Naive thymus-derived CD4-positive, alpha-beta T cell (primary cell): Measurements from ENCODE around the gene NID1. TPM values are rescaled to one million over a fixed set of nuclear protein-coding genes. Genes with fewer than 3 reads are reported as not detected.
"Not testable (repeated sequence)": the region's sequence is repeated elsewhere in the genome, so short reads cannot be mapped to it uniquely, and the experiment has no call there.

Source experiments
- ATAC-seq: fragments of 150-1000 bp; cut with Tn5 transposase; 2 replicates; pipeline ENCODE4 v1.10.0; 2021; ENCODE audit warnings: mild to moderate bottlenecking, moderate library complexity
- CTCF ChIA-PET: fragments of 350-600 bp; sonication (Branson Sonifier 250); formaldehyde crosslinking; loops from one replicate; lab custom pipeline; 2021; ENCODE audit warnings: antibody characterized with exemption; lab: Charles Lee
- POLR2A ChIA-PET: fragments of 350-600 bp; sonication (Branson Sonifier 250); formaldehyde crosslinking; loops from one replicate; lab custom pipeline; 2021; ENCODE audit warnings: antibody characterized with exemption, inconsistent platforms; lab: Charles Lee
- DNase-seq, 9 donors: peaks; one replicate each; pipeline versions ENCODE4 v3.0.0 to v3.0.0-alpha.2; 2020 to 2022; ENCODE audit warnings: mixed read lengths in 1 of 9
- H3K27ac ChIP-seq: one replicate; pipeline ENCODE4 v1.7.0; 2013; ENCODE audit warnings: mild to moderate bottlenecking, low read depth, low read length, moderate library complexity
- H3K27me3 ChIP-seq, 2 donors: one replicate each; pipeline ENCODE4 v1.7.0; 2013; ENCODE audit warnings: low read length in 2 of 2, mild to moderate bottlenecking in 2 of 2, moderate library complexity in 2 of 2; ENCODE audit not compliant: control insufficient read depth in 2 of 2, insufficient read depth in 2 of 2
- H3K36me3 ChIP-seq, 3 experiments: 1 replicate in 2 of 3; 2 replicates in 1 of 3; pipeline ENCODE4 v1.7.0; 2013; ENCODE audit warnings: low read length in 3 of 3, mild to moderate bottlenecking in 3 of 3, moderate library complexity in 1 of 3; ENCODE audit not compliant: insufficient read depth in 3 of 3, control insufficient read depth in 2 of 3
- H3K4me1 ChIP-seq, 2 donors: one replicate each; pipeline ENCODE4 v1.7.0; 2013; ENCODE audit warnings: low read length in 2 of 2, mild to moderate bottlenecking in 2 of 2, moderate library complexity in 1 of 2; ENCODE audit not compliant: control insufficient read depth in 2 of 2, insufficient read depth in 2 of 2
- H3K4me3 ChIP-seq: 2 replicates; pipeline ENCODE4 v1.7.0; 2013; ENCODE audit warnings: mild to moderate bottlenecking, low read length
- H3K9me3 ChIP-seq, 3 experiments: 1 replicate in 2 of 3; 2 replicates in 1 of 3; pipeline ENCODE4 v1.7.0; 2013; ENCODE audit warnings: low read length in 3 of 3; ENCODE audit not compliant: control insufficient read depth in 2 of 3
- H3K27ac Mint-ChIP-seq, 9 donors: one replicate each; pipeline ENCODE4 v1.8.0; 2020 to 2022; ENCODE audit warnings: mixed read lengths in 9 of 9, mild to moderate bottlenecking in 8 of 9, moderate library complexity in 5 of 9, inconsistent platforms in 2 of 9
- H3K27me3 Mint-ChIP-seq, 5 donors: one replicate each; pipeline ENCODE4 v1.8.0; 2021 to 2022; ENCODE audit warnings: mixed read lengths in 5 of 5, mild to moderate bottlenecking in 1 of 5
- H3K36me3 Mint-ChIP-seq, 5 donors: one replicate each; pipeline ENCODE4 v1.8.0; 2020 to 2022; ENCODE audit warnings: mixed read lengths in 5 of 5, mild to moderate bottlenecking in 3 of 5, inconsistent platforms in 1 of 5
- H3K4me1 Mint-ChIP-seq, 7 donors: one replicate each; pipeline ENCODE4 v1.8.0; 2020 to 2022; ENCODE audit warnings: mixed read lengths in 7 of 7, mild to moderate bottlenecking in 3 of 7, inconsistent platforms in 1 of 7
- H3K4me3 Mint-ChIP-seq, 10 donors: one replicate each; pipeline ENCODE4 v1.8.0; 2020 to 2022; ENCODE audit warnings: mild to moderate bottlenecking in 10 of 10, mixed read lengths in 10 of 10, moderate library complexity in 6 of 10, inconsistent platforms in 2 of 10
- H3K9me3 Mint-ChIP-seq, 11 donors: one replicate each; pipeline ENCODE4 v1.8.0; 2020 to 2022; ENCODE audit warnings: mixed read lengths in 11 of 11, mild to moderate bottlenecking in 4 of 11, inconsistent platforms in 1 of 11, moderate library complexity in 1 of 11
- intact Hi-C, 2 donors: fragments of 100-400 bp; cut with micrococcal nuclease; formaldehyde crosslinking; loops; one replicate each; pipeline ENCODE4 v1.15.1; 2023
- polyA plus RNA-seq, 2 donors: library from polyadenylated mRNA; unstranded; fragments of 300-500 nt; fragmentation: Illumina TruSeq; gene quantifications; one replicate each; pipeline ENCODE4 v1.2.3, GENCODE V29; 2021
- total RNA-seq, 6 experiments: library from RNA in 5 of 6; stranded (reverse) in 5 of 6; gene quantifications; 1 replicate in 5 of 6; 2 replicates in 1 of 6; pipeline ENCODE4 v1.2.3 and lab custom pipeline; 2021 to 2026

NID1 gene
- total and polyA plus RNA-seq, 7 experiments from 2014 or later, result 0.11 to 6.2 (median 0.22) TPM; not detected in 2

- Histone ChIP-seq H3K4me1 (no peaks in the 10 kb centered on the region), H3K4me3 (no peak overlapping the region), H3K36me3 (no peaks in the 10 kb centered on the region), H3K27me3 (no peaks in the 10 kb centered on the region), H3K27ac (no peak overlapping the region), H3K9me3 (no peaks in the 10 kb centered on the region)
- no peaks in the 10 kb centered on the region for H3K9me3 Mint-ChIP-seq
- H3K4me1 Mint-ChIP-seq, result peaks cover 0 to 3% (median 0%) of the 10 kb centered on the region in 7 donors
- no peak for DNase-seq
- no peak overlapping the region for H3K4me3 Mint-ChIP-seq
- no peak for ATAC-seq
- H3K27me3 Mint-ChIP-seq, result peaks cover 4 to 25% (median 5%) of the 10 kb centered on the region in 5 donors
- ChIA-PET POLR2A (no interaction called here), CTCF (no interaction called here)
- intact Hi-C loops, result loop anchor here in 1 of 2 donors (10.0 kb wide), 1 partner anchor 225 kb away; no protein-coding TSS in a partner anchor
- H3K36me3 Mint-ChIP-seq, result no peaks in the 10 kb centered on the region
- H3K27ac Mint-ChIP-seq, result no peak overlapping the region
Measured at GRCh38 chr1:235979716-235980333, 85.1 kb downstream of the NID1 start.

- Histone ChIP-seq H3K4me3 (no peak overlapping the region), H3K36me3 (no peaks in the 10 kb centered on the region), H3K27me3 (no peaks in the 10 kb centered on the region), H3K4me1 (no peaks in the 10 kb centered on the region), H3K9me3 (no peaks in the 10 kb centered on the region), H3K27ac (no peak overlapping the region)
- no peak for ATAC-seq
- Mint-ChIP-seq H3K27ac (no peak overlapping the region), H3K9me3 (no peaks in the 10 kb centered on the region), H3K4me1 (peaks cover 0 to 3% (median 0%) of the 10 kb centered on the region in 7 donors), H3K4me3 (no peak overlapping the region), H3K27me3 (peaks cover 4 to 30% (median 5%) of the 10 kb centered on the region in 5 donors), H3K36me3 (no peaks in the 10 kb centered on the region)
- intact Hi-C loops, result loop anchor here in 1 of 2 donors (10.0 kb wide), 1 partner anchor 224 kb away; no protein-coding TSS in a partner anchor
- no peak for DNase-seq
- ChIA-PET CTCF (no interaction called here), POLR2A (no interaction called here)
Measured at GRCh38 chr1:235979176-235979575, 85.7 kb downstream of the NID1 start.

- ATAC-seq, result no peak
- H3K27ac Mint-ChIP-seq, result no peak overlapping the region
- no peaks in the 10 kb centered on the region for H3K36me3 Mint-ChIP-seq
- H3K4me3 ChIP-seq, result no peak overlapping the region
- ChIA-PET CTCF (interaction anchor here (0.7 kb wide), 1 partner anchor 131 kb away, joined by 3 read pairs; no protein-coding TSS in a partner anchor), POLR2A (no interaction called here)
- no peaks in the 10 kb centered on the region for H3K9me3 Mint-ChIP-seq
- no peak for DNase-seq
- no peak overlapping the region for H3K27ac ChIP-seq
- intact Hi-C loops, result loop anchor here in 1 of 2 donors (10.0 kb wide), 1 partner anchor 222 kb away; no protein-coding TSS in a partner anchor
- H3K4me3 Mint-ChIP-seq, result no peak overlapping the region
- H3K4me1 Mint-ChIP-seq, result peaks cover 9 to 15% (median 11%) of the 10 kb centered on the region in 7 donors
- peaks cover 0 to 26% (median 5%) of the 10 kb centered on the region in 5 donors for H3K27me3 Mint-ChIP-seq
- H3K36me3 ChIP-seq, result no peaks in the 10 kb centered on the region
- peaks cover 7 to 10% of the 10 kb centered on the region in 2 donors for H3K4me1 ChIP-seq
- H3K27me3 ChIP-seq, result no peaks in the 10 kb centered on the region
- H3K9me3 ChIP-seq, result no peaks in the 10 kb centered on the region
Measured at GRCh38 chr1:235976490-235976889, 88.4 kb downstream of the NID1 start.

- no peak overlapping the region for H3K4me3 Mint-ChIP-seq
- Histone ChIP-seq H3K36me3 (no peaks in the 10 kb centered on the region), H3K9me3 (no peaks in the 10 kb centered on the region), H3K27me3 (no peaks in the 10 kb centered on the region), H3K27ac (no peak overlapping the region), H3K4me3 (no peak overlapping the region), H3K4me1 (peaks cover 9 to 14% of the 10 kb centered on the region in 2 donors)
- ATAC-seq, result no peak
- H3K9me3 Mint-ChIP-seq, result no peaks in the 10 kb centered on the region
- H3K4me1 Mint-ChIP-seq, result peaks cover 11 to 19% (median 13%) of the 10 kb centered on the region in 7 donors
- POLR2A ChIA-PET, result no interaction called here
- CTCF ChIA-PET, result interaction anchor here (0.5 to 1.7 kb wide), 3 partner anchors 109 to 630 kb away, joined by 3 to 4 read pairs (median 3); no protein-coding TSS in a partner anchor
- no peaks in the 10 kb centered on the region for H3K36me3 Mint-ChIP-seq
- no peak for DNase-seq
- H3K27ac Mint-ChIP-seq, result no peak overlapping the region
- peaks cover 0 to 21% (median 0%) of the 10 kb centered on the region in 5 donors for H3K27me3 Mint-ChIP-seq
- intact Hi-C loops, result loop anchor here (5.0 to 10.0 kb wide), 9 partner anchors 52 to 882 kb away; no protein-coding TSS in a partner anchor
Measured at GRCh38 chr1:235974616-235975015, 90.3 kb downstream of the NID1 start.

- intact Hi-C loops, result loop anchor here (5.0 to 10.0 kb wide), 9 partner anchors 50 to 880 kb away; no protein-coding TSS in a partner anchor
Measured at GRCh38 chr1:235972691-235973090, 92.2 kb downstream of the NID1 start.

GRCh38 chr1:235972311-235972689 is 92.6 kb downstream of the NID1 start:
- CTCF ChIA-PET, result interaction anchor here (0.6 to 3.3 kb wide), 31 partner anchors 9 to 467 kb away, joined by 3 to 41 read pairs (median 4); partner anchors contain the start of gene LYST
- ATAC-seq (peak; percentile 4), DNase-seq (no peak)
- Mint-ChIP-seq H3K4me1 (peaks cover 9 to 19% (median 13%) of the 10 kb centered on the region in 7 donors), H3K27ac (peak overlapping the region; percentile 87 to 95 (median 90)), H3K27me3 (peaks cover 0 to 21% (median 0%) of the 10 kb centered on the region in 5 donors), H3K4me3 (peak overlapping the region; percentile 67 to 82 (median 76)), H3K9me3 (no peaks in the 10 kb centered on the region), H3K36me3 (no peaks in the 10 kb centered on the region)
- Histone ChIP-seq H3K36me3 (no peaks in the 10 kb centered on the region), H3K4me3 (peak overlapping the region; percentile 14), H3K4me1 (peaks cover 9 to 14% of the 10 kb centered on the region in 2 donors), H3K27ac (peak overlapping the region; percentile 59), H3K9me3 (no peaks in the 10 kb centered on the region), H3K27me3 (no peaks in the 10 kb centered on the region)
- POLR2A ChIA-PET, result interaction anchor here (0.6 to 2.1 kb wide), 8 partner anchors 9 to 467 kb away, joined by 3 to 22 read pairs (median 4); partner anchors contain the start of genes B3GALNT2 and LYST
- intact Hi-C loops, result loop anchor here (5.0 to 10.0 kb wide), 9 partner anchors 50 to 880 kb away; no protein-coding TSS in a partner anchor

More at GRCh38 chr1:235972691-235973090, 92.2 kb downstream of the NID1 start:
- ChIA-PET CTCF (interaction anchor here (0.6 to 3.3 kb wide), 18 partner anchors 9 to 468 kb away, joined by 3 to 41 read pairs (median 5); partner anchors contain the start of gene LYST), POLR2A (interaction anchor here (0.6 to 2.1 kb wide), 4 partner anchors 55 to 468 kb away, joined by 3 to 22 read pairs (median 7); partner anchors contain the start of genes B3GALNT2 and LYST)
- Mint-ChIP-seq H3K27ac (peak overlapping the region in 6 of 9 donors; percentile 88 to 95 (median 90)), H3K4me1 (peaks cover 9 to 19% (median 13%) of the 10 kb centered on the region in 7 donors), H3K27me3 (peaks cover 0 to 21% (median 0%) of the 10 kb centered on the region in 5 donors), H3K4me3 (peak overlapping the region in 9 of 10 donors; percentile 67 to 82 (median 77))
- H3K4me1 ChIP-seq, result peaks cover 9 to 14% of the 10 kb centered on the region in 2 donors
- not testable (repeated sequence) for H3K4me3 ChIP-seq, H3K36me3 Mint-ChIP-seq, H3K36me3 ChIP-seq, H3K27me3 ChIP-seq, H3K9me3 Mint-ChIP-seq, DNase-seq, H3K27ac ChIP-seq, H3K9me3 ChIP-seq, ATAC-seq
